Loucy (cell line): ENCODE measurements around the gene LRBA.

ENCODE experiments used
- CTCF ChIP-seq: fragments of 200-600 bp; sonication (generic); conservative IDR thresholded peaks from 2 replicates; pipeline ENCODE4 v1.5.1; 2014; ENCODE audit warnings: mild to moderate bottlenecking, antibody characterized with exemption, low read length
- EZH2phosphoT487 ChIP-seq: fragments of 200-600 bp; IDR thresholded peaks from 2 replicates; pipeline ENCODE4 v1.6.1; 2018; ENCODE audit warnings: antibody characterized with exemption, mild to moderate bottlenecking, moderate library complexity, borderline replicate concordance

GRCh38 chr4:150569998-150570535 lies 445.0 kb downstream of the LRBA start:
- TF ChIP-seq CTCF = no peak
- no peak for TF ChIP-seq EZH2phosphoT487
